IPS DF 4.7 (cell line): ENCODE measurements around the gene RICTOR.

Experiments
- DNase-seq: peaks from one replicate; pipeline ENCODE4 v3.0.0-alpha.2; 2013; ENCODE audit warnings: low spot score; ENCODE audit errors: extremely low read depth

RICTOR gene

DNA sequence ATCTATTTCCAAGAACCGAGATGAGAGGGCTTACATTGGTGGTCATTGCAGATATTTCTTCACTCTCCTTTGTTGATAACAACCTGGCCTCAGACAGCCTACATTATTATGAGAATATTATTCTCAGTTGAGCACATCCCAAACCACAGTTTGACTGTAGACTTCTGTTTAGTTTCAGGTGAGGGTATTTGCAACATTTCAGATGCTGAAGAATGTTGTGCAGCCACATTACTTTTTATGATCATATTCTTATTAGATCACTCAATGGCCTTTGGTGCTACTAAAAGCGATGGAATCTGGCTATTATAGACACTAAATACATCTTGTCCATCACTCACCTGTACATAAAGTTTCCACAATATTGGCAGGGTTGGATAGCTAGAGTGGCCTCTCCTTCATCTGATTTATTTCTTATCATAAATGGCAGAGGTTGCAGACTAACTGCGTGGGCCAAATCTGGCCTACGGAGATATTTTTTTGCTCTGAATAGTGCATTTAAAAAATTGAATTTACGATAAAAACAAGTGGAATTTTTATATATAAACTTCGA lies 26.2 kb upstream of the RICTOR start:
- DNase-seq = no peak

DNA sequence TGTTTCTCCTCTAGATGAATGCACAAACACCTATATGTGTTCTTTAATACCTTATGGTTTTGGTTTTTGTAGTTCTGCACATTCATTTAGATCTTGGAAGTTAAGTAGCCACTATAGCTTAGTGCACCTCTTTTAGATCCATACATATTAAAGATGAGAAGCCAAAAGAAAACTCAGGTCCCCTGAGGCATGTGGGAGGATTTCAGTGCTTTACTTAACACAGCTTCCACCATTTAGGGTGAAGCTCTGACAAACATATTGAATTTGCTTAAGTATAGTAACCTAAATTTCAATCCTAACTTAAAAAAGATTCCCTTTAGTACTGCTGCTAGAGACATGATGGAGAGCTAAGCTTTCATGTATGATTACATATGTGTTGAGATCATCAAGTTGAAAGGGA lies 25.6 kb upstream of the RICTOR start:
- no peak for DNase-seq

DNA sequence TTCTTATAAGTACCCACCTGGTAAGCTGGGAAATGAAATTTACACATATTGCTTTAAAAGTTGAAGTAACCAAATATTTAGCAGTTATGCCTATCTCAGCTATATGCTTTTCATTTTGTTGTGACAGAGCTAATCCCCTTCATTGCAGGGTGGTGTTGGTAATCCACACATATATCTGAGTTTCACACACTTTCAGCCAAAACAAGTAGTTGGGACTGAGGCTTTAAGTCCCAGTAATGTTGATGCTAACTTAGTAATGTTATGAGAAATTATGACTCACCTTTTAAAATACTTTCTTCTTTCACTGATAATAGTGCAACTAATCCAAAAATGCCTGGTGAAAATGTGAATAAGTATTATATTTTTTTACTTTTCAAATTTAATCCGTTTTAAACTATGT lies 19.2 kb upstream of the RICTOR start:
- no peak for DNase-seq

DNA sequence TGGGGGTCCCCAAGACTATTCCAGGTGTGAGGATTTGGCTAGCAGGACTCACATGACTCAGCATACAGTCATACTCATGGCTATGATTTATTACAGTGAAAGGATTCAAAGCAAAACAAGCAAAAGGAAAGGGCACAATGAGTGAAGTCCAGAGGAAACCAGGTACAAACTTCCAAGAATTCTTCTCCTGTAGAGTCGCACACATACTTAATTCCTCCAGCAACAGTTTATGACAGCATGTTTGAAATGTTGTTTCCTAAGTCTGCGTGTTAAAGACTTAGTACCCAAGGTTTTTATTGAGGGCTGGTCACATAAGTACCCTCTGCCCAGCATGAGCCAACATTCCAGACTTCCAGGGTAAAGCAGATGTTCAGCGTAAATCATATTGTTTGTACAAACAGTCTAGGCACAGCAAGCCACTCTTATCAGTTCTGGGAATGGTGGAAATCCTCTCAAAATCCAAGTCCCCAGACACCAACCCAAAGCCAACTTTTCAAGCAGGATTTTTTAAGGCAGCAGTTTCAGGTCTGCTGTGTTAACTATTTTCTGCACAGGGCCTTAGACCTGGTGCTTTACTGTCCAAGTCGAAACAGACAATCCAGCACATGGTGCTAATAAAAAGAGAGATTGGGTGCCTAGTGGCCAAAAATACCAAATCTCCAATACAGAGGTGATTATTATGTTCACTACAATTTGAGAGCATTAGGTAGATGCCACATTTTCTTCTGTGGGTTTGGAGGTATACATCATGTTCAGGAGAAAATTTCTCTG lies 18.6 kb upstream of the RICTOR start:
- DNase-seq = no peak

DNA sequence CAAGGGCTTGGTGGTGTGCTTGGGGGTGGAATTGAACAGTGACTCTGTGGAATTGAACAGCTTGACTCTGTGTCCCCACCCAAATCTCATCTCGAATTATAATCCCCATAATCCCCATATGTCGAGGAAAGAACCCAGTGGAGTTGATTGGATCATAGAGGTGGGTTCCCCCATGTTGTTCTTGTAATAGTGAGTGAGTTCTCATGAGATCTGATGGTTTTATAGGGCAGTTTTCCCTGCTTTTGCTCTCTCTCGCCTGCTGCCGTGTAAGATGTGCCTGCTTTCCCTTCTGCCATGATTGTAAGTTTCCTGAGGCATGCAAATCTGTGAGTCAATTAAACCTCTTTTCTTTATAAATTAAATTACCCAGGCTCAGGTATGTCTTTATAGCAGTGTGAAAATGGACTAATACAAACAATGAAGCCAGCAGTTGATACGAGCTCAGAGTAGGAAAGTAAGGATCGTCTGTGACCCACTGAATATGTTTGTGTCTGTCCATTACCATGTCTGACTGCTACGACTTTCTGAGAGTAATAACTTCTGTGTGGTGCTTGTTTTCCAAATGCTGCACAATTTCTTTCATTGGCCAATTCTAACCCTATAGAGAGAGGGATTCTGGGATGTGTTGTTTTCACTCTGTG lies 17.9 kb upstream of the RICTOR start:
- DNase-seq = no peak

DNA sequence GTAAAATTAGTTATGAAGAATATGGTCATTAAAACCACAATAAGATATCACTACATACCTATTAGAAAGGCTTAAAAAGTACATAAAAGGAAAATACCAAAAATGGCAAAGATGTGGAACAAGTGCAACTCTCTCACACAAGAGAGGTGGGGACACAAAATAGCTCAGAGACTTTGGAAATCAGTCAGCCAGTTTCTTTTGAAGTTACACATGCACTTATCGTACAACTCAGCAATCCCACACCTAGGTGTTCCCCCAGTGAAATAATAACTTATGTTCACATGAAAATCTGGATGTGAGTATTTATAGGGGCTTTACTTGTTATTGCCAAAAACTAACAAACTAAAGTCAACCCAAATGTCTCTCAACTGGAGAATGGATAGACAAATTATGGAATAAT lies 9.8 kb upstream of the RICTOR start:
- DNase-seq = no peak

DNA sequence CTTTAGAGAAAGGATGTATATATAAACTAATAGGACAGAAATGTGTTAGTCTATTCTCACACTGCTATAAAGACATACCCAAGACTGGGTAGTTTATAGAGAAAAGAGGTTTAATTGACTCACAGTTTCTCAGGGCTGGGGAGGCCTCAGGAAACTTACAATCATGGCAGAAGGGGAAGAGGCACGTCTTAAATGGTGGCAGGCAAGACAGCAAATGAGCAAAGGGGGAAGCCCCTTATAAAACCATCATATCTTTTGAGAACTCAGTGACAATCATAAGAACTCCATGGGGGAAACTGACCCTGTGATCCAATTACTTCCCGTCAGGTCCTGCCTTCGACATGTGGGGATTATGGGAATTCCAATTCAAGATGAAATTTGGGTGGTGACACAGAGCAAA lies 8.8 kb upstream of the RICTOR start:
- DNase-seq = no peak

DNA sequence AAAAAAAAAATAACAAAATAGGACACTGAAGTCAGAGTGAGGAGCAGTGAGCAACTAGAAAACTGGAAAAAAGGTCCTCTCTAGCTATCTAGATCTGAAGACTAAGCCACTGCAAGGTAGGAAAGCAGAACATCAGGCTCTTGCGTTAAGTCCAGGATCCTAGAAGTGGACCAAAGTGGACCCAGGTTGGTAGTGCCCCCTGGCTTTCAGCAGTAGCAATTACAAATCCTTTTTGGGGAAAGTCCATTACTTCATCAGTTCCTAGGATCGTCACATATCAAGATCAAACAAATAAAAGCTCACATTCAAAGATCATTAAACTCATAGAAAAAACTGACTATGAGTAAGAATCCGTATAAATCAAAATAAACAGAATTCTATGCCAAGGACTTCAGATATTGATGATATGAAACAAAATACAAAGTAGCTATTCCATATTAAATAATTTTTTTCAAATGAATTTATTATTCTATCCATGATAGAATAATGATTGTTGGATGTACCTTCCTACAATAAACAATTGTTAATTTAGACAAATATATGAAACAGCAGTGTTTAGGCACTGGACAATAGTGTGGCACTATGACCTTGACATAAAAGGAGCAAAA lies 6.5 kb upstream of the RICTOR start:
- no peak for DNase-seq

DNA sequence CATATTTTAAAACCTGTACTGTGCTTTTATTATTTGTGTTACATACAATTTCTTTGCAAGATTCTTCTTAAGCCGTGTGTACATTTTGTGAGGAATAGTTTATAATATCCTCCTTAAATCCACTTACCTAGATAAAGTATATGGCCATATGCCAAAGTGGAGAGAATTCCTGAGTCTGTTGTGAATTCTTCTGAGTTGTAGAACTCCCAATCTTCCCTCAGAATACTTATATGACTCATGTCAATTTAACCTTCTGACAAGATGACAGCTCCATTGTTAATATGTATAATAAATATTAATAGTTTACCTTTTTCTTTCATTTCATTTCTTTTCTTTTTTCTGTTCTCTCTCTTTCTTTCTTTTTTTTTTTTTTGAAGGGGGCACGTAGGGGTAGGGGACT lies 6.0 kb upstream of the RICTOR start:
- no peak for DNase-seq

DNA sequence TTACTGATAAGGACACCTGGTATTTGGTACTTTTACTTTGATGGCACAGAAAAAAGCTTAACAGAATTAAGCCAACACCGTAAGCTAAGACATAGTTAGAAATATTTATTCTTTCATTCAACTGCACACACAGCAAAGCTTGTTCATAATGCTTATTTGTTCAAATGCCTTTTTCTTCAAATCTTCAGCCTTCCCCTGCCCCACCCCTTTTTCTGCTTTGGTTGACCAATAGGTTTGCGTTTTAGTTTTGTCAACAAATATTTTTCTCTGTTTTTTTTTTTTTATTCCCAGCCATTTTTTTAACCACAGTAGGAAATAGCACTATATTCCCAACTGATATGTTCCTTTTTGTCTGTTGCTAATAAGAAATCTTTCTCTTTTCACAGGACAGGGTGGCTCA lies 4.9 kb upstream of the RICTOR start:
- no peak for DNase-seq

DNA sequence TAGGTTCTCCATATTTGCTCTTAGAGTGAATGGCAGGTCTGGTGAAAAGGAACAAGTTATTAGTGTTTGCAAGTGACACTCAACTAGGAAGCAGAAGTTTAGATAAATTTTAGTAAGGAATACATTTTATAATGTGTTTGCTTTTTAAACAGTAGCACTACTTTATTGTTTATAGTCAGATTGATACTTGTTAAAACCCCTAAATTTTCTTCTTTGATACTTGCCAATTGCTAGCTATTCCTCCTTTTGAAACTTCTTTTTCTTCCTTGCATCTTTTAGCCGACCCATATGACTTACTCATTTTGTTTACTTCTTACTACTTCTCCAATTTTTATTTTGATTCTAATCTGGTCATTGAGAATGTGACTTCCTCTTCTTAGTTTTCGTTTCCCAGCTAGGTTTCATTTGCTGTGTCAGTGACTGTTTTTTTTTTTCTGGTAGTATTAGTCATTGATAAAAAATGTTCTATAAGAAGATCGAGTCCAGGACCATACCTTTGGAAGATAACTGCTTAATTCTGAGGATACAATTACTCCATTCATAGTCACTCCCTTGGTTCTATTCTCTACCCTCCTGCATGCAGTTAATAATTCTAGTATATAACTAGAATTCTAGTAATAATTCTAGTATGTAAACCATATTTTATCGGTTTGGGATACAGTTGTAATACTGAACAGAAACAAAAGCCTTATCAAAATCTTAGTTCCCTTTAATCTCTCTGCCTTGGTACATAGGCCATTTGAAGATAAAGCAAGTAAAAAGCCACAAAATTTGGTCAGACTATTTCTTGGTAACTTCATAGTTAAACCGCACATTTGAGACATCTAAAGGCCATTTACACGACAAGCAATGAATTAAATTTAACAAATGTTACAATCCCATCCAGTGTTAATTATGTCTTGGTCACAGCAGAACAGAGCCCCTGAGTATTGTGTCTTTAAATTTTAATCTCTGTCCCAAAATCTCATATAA lies 2.8 kb upstream of the RICTOR start:
- no peak for DNase-seq

DNA sequence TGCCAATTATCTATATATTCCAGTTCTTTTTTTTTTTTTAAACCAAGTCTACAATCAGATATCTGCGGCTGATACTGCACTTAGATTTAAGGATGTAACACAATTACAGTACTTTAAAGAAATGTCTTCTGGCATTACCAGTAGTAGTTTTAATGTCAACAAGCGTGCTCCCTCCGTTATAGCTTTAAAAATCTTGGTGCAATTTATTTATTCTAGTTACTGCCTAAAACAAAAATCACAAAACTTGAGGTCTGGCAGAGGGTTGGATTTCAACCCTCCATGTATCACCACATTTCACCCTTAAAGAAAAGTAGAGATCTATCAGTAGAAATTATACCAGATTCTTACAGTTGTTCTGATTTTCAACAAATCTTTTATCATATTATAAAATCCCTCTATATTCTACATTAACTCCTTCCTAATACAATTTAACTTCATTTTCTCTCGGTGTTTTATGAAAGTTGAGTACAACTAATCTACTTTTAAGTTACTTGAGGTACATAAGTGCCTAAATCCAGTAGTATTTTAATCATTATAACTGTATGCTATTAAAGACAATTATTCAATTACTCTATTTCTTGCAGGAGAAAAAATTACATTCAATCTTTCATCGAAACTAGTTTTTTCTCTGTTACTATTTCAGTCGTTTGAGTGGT lies 2.0 kb upstream of the RICTOR start:
- no peak for DNase-seq

DNA sequence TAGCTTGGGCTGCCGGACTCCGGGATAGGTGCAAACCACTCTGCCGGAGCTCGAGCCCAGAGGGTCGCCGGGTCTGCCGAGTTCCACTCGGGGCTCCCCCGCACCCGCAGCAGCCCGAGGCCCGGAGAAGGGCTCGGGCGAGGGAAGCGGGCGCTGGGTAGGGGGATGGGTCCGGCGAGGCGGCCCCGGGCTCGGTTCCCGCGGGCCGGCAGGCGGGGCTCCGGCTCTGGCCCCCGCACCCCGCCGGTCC lies 507 bp downstream of the RICTOR start:
- no peak for DNase-seq

DNA sequence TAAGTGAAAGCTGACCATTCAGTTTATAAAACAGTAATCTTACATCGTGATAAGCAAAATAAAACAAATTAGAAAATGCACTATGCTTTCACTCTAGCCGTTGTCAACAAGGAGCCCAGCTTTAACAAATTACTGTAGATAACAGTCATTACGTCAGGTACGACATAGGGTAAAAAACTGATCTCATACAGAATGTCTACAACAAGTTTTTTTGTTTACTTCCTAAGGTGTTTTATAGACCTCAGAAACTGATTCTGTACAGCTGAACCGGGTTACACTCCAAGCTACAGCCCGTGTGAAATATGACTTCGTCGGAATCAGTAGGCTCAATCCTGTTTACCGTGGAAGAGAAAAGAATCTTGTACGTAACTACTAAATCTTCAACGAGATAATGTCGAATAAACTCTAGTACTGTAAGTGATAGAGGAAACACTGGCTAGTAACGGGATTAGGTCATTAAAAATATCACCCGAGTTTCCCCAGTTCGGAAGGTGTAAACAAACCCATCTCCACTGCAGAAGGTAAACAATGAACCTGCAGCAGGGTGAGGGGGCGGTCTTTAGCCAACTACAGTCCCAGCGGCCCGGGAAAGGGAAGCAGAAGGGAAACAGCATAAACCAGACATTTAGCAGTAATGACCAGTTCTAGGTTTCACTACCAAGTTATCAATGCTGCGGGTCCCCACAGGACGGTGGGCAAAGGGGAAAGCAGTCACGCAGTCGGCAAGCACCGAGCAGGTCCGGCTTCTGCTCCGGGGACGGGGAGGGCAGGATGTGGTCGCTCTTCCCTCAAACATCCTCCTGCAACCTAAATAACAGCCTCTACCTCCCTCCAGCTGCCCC lies 1.1 kb downstream of the RICTOR start:
- no peak for DNase-seq

DNA sequence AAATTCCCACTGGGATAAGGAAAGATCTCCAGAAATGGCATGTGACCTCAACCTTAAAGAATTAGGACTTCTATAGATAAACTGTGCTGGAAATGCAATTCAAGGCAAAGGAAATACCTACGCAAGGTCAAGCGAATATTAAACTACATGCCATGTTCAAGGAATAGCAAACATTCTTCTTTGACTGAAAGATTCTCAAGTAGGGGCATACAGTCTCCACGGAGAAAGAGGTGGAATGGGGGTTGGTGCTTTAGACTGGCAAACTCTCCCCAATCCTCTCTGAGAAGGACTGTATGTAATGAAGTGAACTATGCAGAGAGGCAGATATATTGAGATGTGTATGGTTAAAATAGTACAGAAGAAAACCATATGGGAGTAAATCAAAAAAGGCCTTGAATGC lies 6.1 kb downstream of the RICTOR start:
- DNase-seq = no peak

DNA sequence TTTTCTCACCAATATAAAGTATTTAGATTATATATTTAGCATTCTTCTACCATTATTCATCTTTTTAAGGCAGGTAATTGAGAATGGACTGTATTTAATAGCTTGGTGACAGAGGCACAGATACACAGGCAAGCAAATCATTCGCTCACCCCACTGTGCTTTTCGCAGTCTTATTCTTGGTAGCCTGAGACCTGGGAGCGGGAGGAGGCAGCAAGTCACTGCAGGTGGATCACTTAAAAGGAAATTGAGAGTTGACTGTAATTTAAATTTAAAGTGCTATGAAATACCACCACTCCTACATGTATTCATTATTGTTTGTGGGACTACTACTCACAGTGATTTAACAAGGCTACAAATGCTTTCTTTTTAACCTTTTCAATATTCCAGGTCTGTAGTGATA lies 9.7 kb downstream of the RICTOR start:
- DNase-seq = no peak

DNA sequence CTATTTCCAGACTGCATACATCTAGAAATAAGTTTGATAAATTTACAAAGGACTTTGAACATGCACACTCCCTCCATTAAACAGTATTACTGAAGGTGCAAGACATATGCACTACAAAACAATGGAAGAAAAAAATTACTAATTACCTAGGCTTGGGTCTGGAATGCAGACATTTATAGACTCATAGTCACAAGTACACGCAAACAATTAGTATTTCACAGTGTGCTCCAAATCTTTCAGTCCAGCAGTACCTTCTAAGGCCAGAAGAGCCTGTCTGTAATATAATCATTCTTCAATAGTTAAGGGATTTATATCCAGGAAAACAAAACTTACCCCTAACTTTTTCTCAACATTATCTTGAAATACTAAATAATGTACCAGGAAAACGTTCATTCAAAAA lies 11.2 kb downstream of the RICTOR start:
- no peak for DNase-seq

DNA sequence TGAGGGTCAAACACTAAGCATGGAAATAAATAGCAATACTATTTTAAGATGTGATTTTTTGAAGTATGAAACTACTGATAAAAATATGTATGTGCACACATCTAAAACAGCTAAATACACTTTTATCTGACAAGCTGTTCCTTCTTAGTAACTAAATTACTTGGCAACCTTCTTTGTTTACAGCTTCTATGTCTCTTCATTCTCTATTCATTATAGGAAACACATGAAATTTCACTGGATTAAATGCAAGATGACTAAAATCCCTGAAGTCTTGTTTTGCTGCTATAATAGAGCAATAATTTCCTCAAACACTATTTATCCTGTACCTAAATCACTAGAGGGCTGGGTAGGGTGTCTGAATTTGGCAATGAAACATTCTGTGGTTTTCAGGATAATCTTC lies 11.7 kb downstream of the RICTOR start:
- no peak for DNase-seq

DNA sequence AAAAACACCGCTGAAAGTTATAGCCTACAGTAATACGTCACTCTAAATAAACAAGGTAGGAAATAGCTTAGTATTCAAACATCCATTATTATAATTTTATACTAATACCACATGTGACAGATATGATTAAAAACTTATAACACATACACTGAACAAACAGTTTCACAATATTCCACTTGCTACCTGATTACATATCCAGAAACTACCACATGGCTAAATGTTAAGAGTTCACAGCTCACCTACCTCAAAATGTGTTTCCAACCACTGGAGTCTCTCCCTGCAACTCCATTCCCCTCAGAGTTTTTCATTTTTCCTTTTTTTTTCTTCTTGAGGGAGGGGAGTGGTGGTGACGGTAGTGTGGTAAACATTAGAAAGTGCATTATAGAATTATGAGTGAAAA lies 12.1 kb downstream of the RICTOR start:
- no peak for DNase-seq

DNA sequence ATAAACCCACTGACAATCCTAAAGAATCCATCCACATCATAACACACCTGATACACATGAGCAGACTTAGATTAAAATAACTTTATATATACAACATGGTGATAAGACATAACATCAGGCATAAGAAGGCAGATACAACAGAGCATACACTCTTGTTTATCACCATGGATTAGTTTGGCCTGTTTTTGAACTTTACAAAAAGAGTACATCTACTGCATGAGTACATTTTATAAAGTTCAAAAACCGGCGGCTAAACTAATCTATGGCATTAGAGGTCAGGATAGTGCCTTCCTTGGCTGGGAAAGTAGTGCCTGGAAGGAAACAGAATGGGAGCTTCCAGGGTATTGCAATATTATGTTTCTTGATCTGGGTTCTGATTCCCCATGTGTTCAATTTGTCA lies 15.1 kb downstream of the RICTOR start:
- no peak for DNase-seq
